ENCODE results near the gene FAM83B.

- TF ChIP-seq EZH2 (IDR thresholded peaks at IDR 0.05) (no peak), POLR2AphosphoS5 (IDR thresholded peaks at IDR 0.05; ENCODE audit: borderline replicate concordance, low read depth, low read length) (no peak), FOXP2 (optimal IDR thresholded peaks at IDR 0.05; ENCODE audit: control extremely low read depth, extremely low read length, insufficient read depth) (no peak)
Observed at GRCh38 chr6:54970337-54970736, 123.8 kb downstream of the FAM83B start.

Measured in SK-N-MC (cell line).